CD14-positive monocyte (primary cell): Measurements from ENCODE around the gene HCN4. TPM values are rescaled to one million over a fixed set of nuclear protein-coding genes. Genes with fewer than 3 reads are reported as not detected.

Experiments
- DNase-seq, 3 donors: peaks; one replicate each; pipeline ENCODE4 v3.0.0-alpha.2; 2011 to 2022
- H2AFZ ChIP-seq: 2 replicates; pipeline ENCODE4 v1.6.0; 2012; ENCODE audit warnings: mild to moderate bottlenecking, low read depth, low read length, inconsistent platforms; ENCODE audit not compliant: insufficient read depth, poor library complexity, severe bottlenecking
- H3K27ac ChIP-seq, 2 donors: 1 replicate in 1 of 2; 2 replicates in 1 of 2; pipeline ENCODE4 v1.5.1; 2012 to 2013; ENCODE audit warnings: low read length in 2 of 2, control low read depth in 1 of 2, inconsistent platforms in 1 of 2, low read depth in 1 of 2, mild to moderate bottlenecking in 1 of 2
- H3K27me3 ChIP-seq, 2 donors: one replicate each; pipeline versions ENCODE4 v1.6.0 to v1.6.1; 2011 to 2013; ENCODE audit warnings: low read length in 2 of 2; ENCODE audit not compliant: control insufficient read depth in 2 of 2, insufficient read depth in 2 of 2
- H3K36me3 ChIP-seq, 2 donors: replicated peaks in 1 of 2; 1 replicate in 1 of 2; 2 replicates in 1 of 2; pipeline versions ENCODE4 v1.5.1 to v1.6.1; 2012 to 2013; ENCODE audit warnings: low read length in 2 of 2, control low read depth in 1 of 2, inconsistent platforms in 1 of 2, mild to moderate bottlenecking in 1 of 2; ENCODE audit not compliant: insufficient read depth in 2 of 2, control insufficient read depth in 1 of 2
- H3K4me1 ChIP-seq, 2 donors: 1 replicate in 1 of 2; 2 replicates in 1 of 2; pipeline versions ENCODE4 v1.5.1 to v1.6.1; 2012 to 2013; ENCODE audit warnings: low read length in 2 of 2, control low read depth in 1 of 2, inconsistent platforms in 1 of 2, mild to moderate bottlenecking in 1 of 2, moderate library complexity in 1 of 2; ENCODE audit not compliant: insufficient read depth in 2 of 2, control insufficient read depth in 1 of 2
- H3K4me2 ChIP-seq: replicated peaks from 2 replicates; pipeline ENCODE3; 2012; ENCODE audit warnings: low read length, moderate library complexity, mild to moderate bottlenecking; ENCODE audit not compliant: poor library complexity, severe bottlenecking; ENCODE audit errors: extremely low read depth
- H3K4me3 ChIP-seq, 3 experiments: fragments of 200-600 bp in 1 of 3; sonication (generic) in 1 of 3; replicated peaks in 1 of 3; 1 replicate in 2 of 3; 2 replicates in 1 of 3; pipeline ENCODE4 v1.5.1; 2011 to 2013; ENCODE audit warnings: low read length in 3 of 3, mild to moderate bottlenecking in 3 of 3, control low read depth in 2 of 3, low read depth in 2 of 3, inconsistent platforms in 1 of 3, moderate library complexity in 1 of 3
- H3K79me2 ChIP-seq: 2 replicates; pipeline ENCODE4 v1.6.0; 2012; ENCODE audit warnings: mild to moderate bottlenecking, control low read depth, inconsistent platforms, low read length, moderate library complexity; ENCODE audit not compliant: insufficient read depth
- H3K9ac ChIP-seq: 2 replicates; pipeline ENCODE4 v1.6.0; 2017; ENCODE audit warnings: low read length, mild to moderate bottlenecking; ENCODE audit not compliant: insufficient read depth, poor library complexity, severe bottlenecking
- H3K9me3 ChIP-seq, 2 donors: replicated peaks in 1 of 2; 1 replicate in 1 of 2; 2 replicates in 1 of 2; pipeline versions ENCODE4 v1.5.1 to v1.6.1; 2012 to 2013; ENCODE audit warnings: low read length in 2 of 2, control low read depth in 1 of 2; ENCODE audit not compliant: control insufficient read depth in 1 of 2, insufficient read depth in 1 of 2
- H4K20me1 ChIP-seq: 2 replicates; pipeline ENCODE4 v1.6.0; 2012; ENCODE audit warnings: mild to moderate bottlenecking, low read length, control low read depth, moderate library complexity; ENCODE audit not compliant: insufficient read depth
- H3K27ac Mint-ChIP-seq, 7 donors: one replicate each; pipeline ENCODE4 v1.8.0; 2020; ENCODE audit warnings: mild to moderate bottlenecking in 7 of 7, mixed read lengths in 7 of 7, moderate library complexity in 6 of 7, inconsistent platforms in 2 of 7
- H3K27me3 Mint-ChIP-seq, 3 donors: one replicate each; pipeline ENCODE4 v1.8.0; 2021 to 2022; ENCODE audit warnings: low read depth in 3 of 3, mild to moderate bottlenecking in 3 of 3, mixed read lengths in 3 of 3, moderate library complexity in 3 of 3, inconsistent platforms in 1 of 3
- H3K36me3 Mint-ChIP-seq, 2 donors: one replicate each; pipeline ENCODE4 v1.8.0; 2020; ENCODE audit warnings: mixed read lengths in 2 of 2, inconsistent platforms in 1 of 2, mild to moderate bottlenecking in 1 of 2
- H3K4me1 Mint-ChIP-seq: one replicate; pipeline ENCODE4 v1.8.0; 2020; ENCODE audit warnings: mild to moderate bottlenecking, mixed read lengths
- H3K4me3 Mint-ChIP-seq, 2 donors: one replicate each; pipeline ENCODE4 v1.8.0; 2020; ENCODE audit warnings: mild to moderate bottlenecking in 2 of 2, mixed read lengths in 2 of 2, moderate library complexity in 1 of 2
- H3K9me3 Mint-ChIP-seq, 7 donors: one replicate each; pipeline ENCODE4 v1.8.0; 2020 to 2022; ENCODE audit warnings: mixed read lengths in 7 of 7, mild to moderate bottlenecking in 6 of 7, moderate library complexity in 6 of 7, inconsistent platforms in 2 of 7
- CTCF ChIP-seq: fragments of 200-600 bp; IDR thresholded peaks from one replicate; pipeline ENCODE4 v1.8.0; 2022; ENCODE audit warnings: antibody characterized with exemption, mild to moderate bottlenecking
- WGBS: methylation state at CpG from one replicate; pipeline ENCODE4 v1.1.5; 2013; ENCODE audit warnings: missing lambda C conversion rate; ENCODE audit not compliant: insufficient coverage; 5-methylcytosine and 5-hydroxymethylcytosine counted together
- intact Hi-C, 2 donors: fragments of 100-400 bp; cut with micrococcal nuclease; formaldehyde crosslinking; loops; one replicate each; pipeline versions ENCODE4 v1.15.0 to v1.15.1; 2023
- polyA plus RNA-seq, 3 donors: library from polyadenylated mRNA; depleted of rRNA in 1 of 3; unstranded in 2 of 3; stranded (reverse) in 1 of 3; fragments of 300-500 nt in 2 of 3; fragments of >200 nt in 1 of 3; fragmentation: Illumina TruSeq in 2 of 3; gene quantifications; 1 replicate in 2 of 3; 2 replicates in 1 of 3; pipeline ENCODE4 v1.2.3, GENCODE V29; 2012 to 2021

Gene HCN4
- polyA plus RNA-seq, 3 donors = not detected

GRCh38 chr15:73359651-73360050, 9.1 kb downstream of the HCN4 start:
- no peaks in the 10 kb centered on the region for H3K9me3 Mint-ChIP-seq
- no peak for TF ChIP-seq CTCF
- Histone ChIP-seq H3K9me3 (no peaks in the 10 kb centered on the region), H3K27me3 (peaks cover 0 to 29% of the 10 kb centered on the region in 2 donors), H3K4me2 (no peak overlapping the region), H3K36me3 (no peaks in the 10 kb centered on the region), H3K79me2 (no peaks in the 10 kb centered on the region), H3K4me1 (no peaks in the 10 kb centered on the region), H3K27ac (no peak overlapping the region), H2AFZ (no peak overlapping the region), H3K4me3 (no peak overlapping the region), H4K20me1 (no peaks in the 10 kb centered on the region), H3K9ac (no peak overlapping the region)
- no peak overlapping the region for H3K27ac Mint-ChIP-seq
- no peak overlapping the region for H3K4me3 Mint-ChIP-seq
- no peaks in the 10 kb centered on the region for H3K36me3 Mint-ChIP-seq
- no peaks in the 10 kb centered on the region for H3K4me1 Mint-ChIP-seq
- peaks cover 40 to 61% (median 45%) of the 10 kb centered on the region in 3 donors for H3K27me3 Mint-ChIP-seq
- 77% methylated on average over 5 of the region's 5 CpGs for WGBS
- intact Hi-C loops = no loop called here
- no peak for DNase-seq

GRCh38 chr15:73357999-73358665, 10.6 kb downstream of the HCN4 start:
- Mint-ChIP-seq H3K27ac (no peak overlapping the region), H3K36me3 (no peaks in the 10 kb centered on the region), H3K27me3 (peaks cover 34 to 48% (median 34%) of the 10 kb centered on the region in 3 donors), H3K9me3 (no peaks in the 10 kb centered on the region), H3K4me3 (no peak overlapping the region), H3K4me1 (no peaks in the 10 kb centered on the region)
- DNase-seq = no peak
- Histone ChIP-seq H4K20me1 (no peaks in the 10 kb centered on the region), H3K9me3 (no peaks in the 10 kb centered on the region), H3K27ac (no peak overlapping the region), H2AFZ (no peak overlapping the region), H3K4me2 (no peak overlapping the region), H3K79me2 (no peaks in the 10 kb centered on the region), H3K9ac (no peak overlapping the region), H3K4me3 (no peak overlapping the region), H3K4me1 (no peaks in the 10 kb centered on the region), H3K27me3 (peaks cover 0 to 18% of the 10 kb centered on the region in 2 donors), H3K36me3 (no peaks in the 10 kb centered on the region)
- intact Hi-C loops = no loop called here
- 71% methylated on average over 5 of the region's 9 CpGs for WGBS
- TF ChIP-seq CTCF = no peak
